Upper lobe of right lung (tissue), 1 donor: Measurements from ENCODE around the gene FAM43A. TPM values are rescaled to one million over a fixed set of nuclear protein-coding genes. Genes with fewer than 3 reads are reported as not detected.
A peak's percentile ranks its signal among the peaks of the same experiment; 100 is the strongest.

Experiments
- ATAC-seq: fragments of 200-7000 bp; cut with Tn5 transposase; one replicate; pipeline ENCODE4 v1.9.1; 2020; ENCODE audit warnings: mild to moderate bottlenecking, moderate library complexity
- DNase-seq: peaks from one replicate; pipeline ENCODE4 v3.0.0-alpha.2; 2020
- H3K27ac ChIP-seq: fragments of 200-600 bp; one replicate; pipeline ENCODE4 v1.8.0; 2022
- H3K27me3 ChIP-seq: fragments of 200-600 bp; one replicate; pipeline ENCODE4 v1.8.0; 2022; ENCODE audit warnings: mild to moderate bottlenecking
- H3K36me3 ChIP-seq: fragments of 200-600 bp; one replicate; pipeline ENCODE4 v1.8.0; 2022
- H3K4me1 ChIP-seq: fragments of 200-600 bp; one replicate; pipeline ENCODE4 v1.8.0; 2022
- H3K4me3 ChIP-seq: fragments of 200-600 bp; one replicate; pipeline ENCODE4 v1.8.0; 2022; ENCODE audit warnings: mild to moderate bottlenecking
- H3K9me3 ChIP-seq: fragments of 200-600 bp; one replicate; pipeline ENCODE4 v1.8.0; 2022
- intact Hi-C: fragments of 100-400 bp; cut with DNase I; formaldehyde crosslinking; loops from one replicate; pipeline ENCODE4 v1.11.0; 2022
- total RNA-seq: library from RNA; stranded (reverse); fragmentation: NEBNext Ultra II Directional; extraction: Animal tissue kit (Norgen Biotek cat#: 25700); gene quantifications from one replicate; pipeline ENCODE4 v1.2.1, GENCODE V29; 2021
- TF ChIP-seq, protein P1 (sequence below): fragments of 200-600 bp; IDR thresholded peaks from one replicate; pipeline ENCODE4 v1.8.0; 2022; ENCODE audit warnings: antibody characterized with exemption
- donor health status: DM: no; HTN: yes; CAD: no; lungs with severe emphysema.

The FAM43A gene
- total RNA-seq, 1 donor from 2014 or later: 25.7 TPM

DNA sequence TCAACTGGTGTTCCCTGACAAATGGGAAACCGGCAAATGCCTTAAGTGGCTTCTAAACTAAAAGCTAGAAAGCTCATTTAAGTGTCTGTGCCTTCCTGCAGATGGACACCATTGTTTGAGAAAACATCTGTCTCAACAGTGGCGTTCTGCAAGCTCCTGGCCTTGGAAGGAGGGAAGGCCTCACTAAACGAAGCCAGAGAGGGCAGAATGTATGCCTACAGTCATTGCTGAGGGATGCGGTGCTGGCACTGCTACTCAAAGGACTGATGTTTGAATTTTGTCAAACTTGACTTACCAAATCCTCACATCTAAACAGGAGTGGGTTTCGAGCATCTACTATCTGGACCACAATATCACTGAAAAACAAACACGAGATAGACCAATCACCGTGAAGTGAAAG lies 25.9 kb upstream of the FAM43A start:
- intact Hi-C loops: no loop called here
- no peaks in the 10 kb centered on the region for H3K27me3 ChIP-seq
- H3K36me3 ChIP-seq: peaks cover 69% of the 10 kb centered on the region
- no peak for DNase-seq
- H3K4me3 ChIP-seq: no peak overlapping the region
- no peaks in the 10 kb centered on the region for H3K9me3 ChIP-seq
- no peak for ATAC-seq
- peaks cover 11% of the 10 kb centered on the region for H3K4me1 ChIP-seq
- TF ChIP-seq, protein P1, sequence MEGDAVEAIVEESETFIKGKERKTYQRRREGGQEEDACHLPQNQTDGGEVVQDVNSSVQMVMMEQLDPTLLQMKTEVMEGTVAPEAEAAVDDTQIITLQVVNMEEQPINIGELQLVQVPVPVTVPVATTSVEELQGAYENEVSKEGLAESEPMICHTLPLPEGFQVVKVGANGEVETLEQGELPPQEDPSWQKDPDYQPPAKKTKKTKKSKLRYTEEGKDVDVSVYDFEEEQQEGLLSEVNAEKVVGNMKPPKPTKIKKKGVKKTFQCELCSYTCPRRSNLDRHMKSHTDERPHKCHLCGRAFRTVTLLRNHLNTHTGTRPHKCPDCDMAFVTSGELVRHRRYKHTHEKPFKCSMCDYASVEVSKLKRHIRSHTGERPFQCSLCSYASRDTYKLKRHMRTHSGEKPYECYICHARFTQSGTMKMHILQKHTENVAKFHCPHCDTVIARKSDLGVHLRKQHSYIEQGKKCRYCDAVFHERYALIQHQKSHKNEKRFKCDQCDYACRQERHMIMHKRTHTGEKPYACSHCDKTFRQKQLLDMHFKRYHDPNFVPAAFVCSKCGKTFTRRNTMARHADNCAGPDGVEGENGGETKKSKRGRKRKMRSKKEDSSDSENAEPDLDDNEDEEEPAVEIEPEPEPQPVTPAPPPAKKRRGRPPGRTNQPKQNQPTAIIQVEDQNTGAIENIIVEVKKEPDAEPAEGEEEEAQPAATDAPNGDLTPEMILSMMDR: no peak
- no peak overlapping the region for H3K27ac ChIP-seq

DNA sequence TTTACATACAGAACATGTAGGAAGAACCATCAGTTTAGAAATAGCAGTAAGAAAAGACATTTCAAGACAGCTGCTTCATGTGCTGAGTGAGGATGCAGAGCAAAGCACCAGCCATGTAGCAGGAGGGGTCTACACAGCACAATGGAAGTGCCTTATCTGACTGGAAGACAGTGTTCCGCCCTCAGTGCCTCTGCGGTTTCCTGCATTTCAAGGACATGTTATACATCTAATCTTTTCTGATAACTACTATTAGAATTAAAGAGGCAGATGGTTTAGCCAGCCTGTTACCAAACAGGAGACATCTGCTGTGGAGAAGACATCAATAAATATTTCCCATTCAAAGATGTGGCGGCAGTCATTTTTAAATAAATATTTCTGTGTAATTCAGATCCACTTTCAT lies 24.3 kb upstream of the FAM43A start:
- H3K27me3 ChIP-seq: no peaks in the 10 kb centered on the region
- ATAC-seq: peak; percentile 66
- no peak overlapping the region for H3K4me3 ChIP-seq
- H3K9me3 ChIP-seq: no peaks in the 10 kb centered on the region
- DNase-seq: no peak
- TF ChIP-seq, protein P1: no peak
- intact Hi-C loops: no loop called here
- H3K36me3 ChIP-seq: peaks cover 80% of the 10 kb centered on the region
- peak overlapping the region; percentile 31 for H3K27ac ChIP-seq
- H3K4me1 ChIP-seq: peaks cover 11% of the 10 kb centered on the region

GRCh38 chr3:194661946-194662345 lies 23.7 kb upstream of the FAM43A start:
- intact Hi-C loops: no loop called here
- TF ChIP-seq, protein P1: no peak
- Histone ChIP-seq H3K4me1 (peaks cover 11% of the 10 kb centered on the region), H3K27me3 (no peaks in the 10 kb centered on the region), H3K27ac (peak overlapping the region; percentile 31), H3K36me3 (peaks cover 85% of the 10 kb centered on the region), H3K4me3 (no peak overlapping the region), H3K9me3 (no peaks in the 10 kb centered on the region)
- no peak for DNase-seq
- no peak for ATAC-seq

- H3K4me3 ChIP-seq: no peak overlapping the region
- H3K27me3 ChIP-seq: no peaks in the 10 kb centered on the region
- ATAC-seq (peak; percentile 22), DNase-seq (no peak)
- peaks cover 11% of the 10 kb centered on the region for H3K4me1 ChIP-seq
- intact Hi-C loops: no loop called here
- TF ChIP-seq, protein P1: no peak
- peaks cover 76% of the 10 kb centered on the region for H3K36me3 ChIP-seq
- no peaks in the 10 kb centered on the region for H3K9me3 ChIP-seq
- H3K27ac ChIP-seq: no peak overlapping the region
These were observed 20.8 kb upstream of the FAM43A start for GRCh38 chr3:194664857-194665256.

- TF ChIP-seq, protein P1: no peak
- Histone ChIP-seq H3K27ac (no peak overlapping the region), H3K36me3 (peaks cover 64% of the 10 kb centered on the region), H3K4me3 (no peak overlapping the region), H3K27me3 (no peaks in the 10 kb centered on the region), H3K9me3 (no peaks in the 10 kb centered on the region), H3K4me1 (peaks cover 10% of the 10 kb centered on the region)
- ATAC-seq (peak; percentile 16), DNase-seq (no peak)
- intact Hi-C loops: no loop called here
These were observed 18.3 kb upstream of the FAM43A start for GRCh38 chr3:194667363-194667762.

DNA sequence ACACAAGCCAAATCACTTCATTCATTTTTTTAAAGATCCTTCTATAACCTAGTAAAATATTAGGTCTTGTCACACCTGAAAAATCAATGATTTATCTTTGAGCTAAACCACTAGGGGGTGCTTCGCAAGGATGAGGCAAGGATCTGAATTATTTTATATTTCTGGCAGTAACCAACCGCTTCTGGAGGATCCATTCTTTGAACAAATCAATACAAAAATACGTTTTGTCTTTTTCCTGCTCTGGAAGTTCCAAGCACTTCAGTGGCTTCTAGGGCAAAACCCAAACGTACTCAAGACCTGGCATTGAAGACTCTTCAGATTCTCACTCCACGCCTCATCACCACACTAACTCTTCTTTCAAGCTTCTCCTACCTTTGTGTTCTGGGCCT lies 14.2 kb upstream of the FAM43A start:
- intact Hi-C loops: no loop called here
- Histone ChIP-seq H3K4me1 (peaks cover 15% of the 10 kb centered on the region), H3K27me3 (peaks cover 4% of the 10 kb centered on the region), H3K9me3 (no peaks in the 10 kb centered on the region), H3K27ac (peak overlapping the region; percentile 98), H3K4me3 (peak overlapping the region; percentile 90), H3K36me3 (peaks cover 29% of the 10 kb centered on the region)
- DNase-seq (no peak), ATAC-seq (no peak)
- TF ChIP-seq, protein P1: peak; percentile 53
